Parathyroid adenoma (tissue), 2 donors: Measurements from ENCODE around the gene LPCAT1.

Experiments
- H2AFZ ChIP-seq: fragments of 300-600 bp; sonication (generic); one replicate; pipeline ENCODE4 v1.7.0; 2017; ENCODE audit warnings: antibody characterized with exemption, mild to moderate bottlenecking
- H3K27ac ChIP-seq: fragments of 300-600 bp; sonication (generic); one replicate; pipeline ENCODE4 v1.7.0; 2017
- H3K27me3 ChIP-seq: fragments of 300-600 bp; sonication (generic); one replicate; pipeline ENCODE4 v1.7.0; 2017; ENCODE audit warnings: low read length; ENCODE audit not compliant: control insufficient read depth, insufficient read depth
- H3K36me3 ChIP-seq: fragments of 300-600 bp; sonication (generic); one replicate; pipeline ENCODE4 v1.7.0; 2017; ENCODE audit warnings: low read length; ENCODE audit not compliant: control insufficient read depth, insufficient read depth
- H3K4me1 ChIP-seq: fragments of 300-600 bp; sonication (generic); one replicate; pipeline ENCODE4 v1.7.0; 2017; ENCODE audit warnings: control low read depth
- H3K4me2 ChIP-seq: fragments of 300-600 bp; sonication (generic); one replicate; pipeline ENCODE4 v1.7.0; 2017; ENCODE audit warnings: low read length
- H3K4me3 ChIP-seq: fragments of 300-600 bp; sonication (generic); one replicate; pipeline ENCODE4 v1.7.0; 2017; ENCODE audit warnings: low read depth, low read length
- H3K79me2 ChIP-seq: fragments of 300-600 bp; sonication (generic); one replicate; pipeline ENCODE4 v1.7.0; 2017; ENCODE audit warnings: control low read depth
- H3K9ac ChIP-seq: fragments of 300-600 bp; sonication (generic); one replicate; pipeline ENCODE4 v1.7.0; 2017; ENCODE audit warnings: mild to moderate bottlenecking
- H3K9me3 ChIP-seq: fragments of 300-600 bp; sonication (generic); one replicate; pipeline ENCODE4 v1.7.0; 2017; ENCODE audit warnings: low read length; ENCODE audit not compliant: control insufficient read depth
- CTCF ChIP-seq: fragments of 300-600 bp; sonication (generic); IDR thresholded peaks from one replicate; pipeline ENCODE4 v1.7.0; 2017; ENCODE audit warnings: antibody characterized with exemption, mild to moderate bottlenecking
- donor health status: primary hyperparathyroidism.

LPCAT1 gene

GRCh38 chr5:1436681-1437080, 87.1 kb downstream of the LPCAT1 start:
- no peak overlapping the region for H3K27ac ChIP-seq

DNA sequence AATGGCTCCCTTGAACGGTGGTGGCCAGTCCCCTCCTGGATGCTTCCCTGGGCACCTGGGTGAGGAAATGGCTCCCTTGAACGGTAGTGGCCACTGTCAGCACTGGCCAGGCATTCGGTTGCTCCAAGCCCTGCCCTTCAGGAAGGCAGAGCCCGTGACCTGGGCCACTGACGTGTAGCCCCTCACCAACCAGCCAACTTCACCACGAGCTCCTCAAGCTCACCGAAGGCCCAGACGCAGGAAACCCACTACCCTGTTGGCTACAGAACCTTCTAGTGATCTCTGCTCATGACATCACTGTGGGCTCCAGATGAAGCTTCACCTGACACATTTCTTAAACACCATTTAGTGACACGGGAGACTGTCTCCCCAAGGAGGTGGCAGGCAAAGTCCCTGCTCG, 87.7 kb downstream of the LPCAT1 start:
- H3K9me3 ChIP-seq: peaks cover 6% of the 10 kb centered on the region
- no peak overlapping the region for H3K9ac ChIP-seq
- H3K27ac ChIP-seq: no peak overlapping the region
- no peak overlapping the region for H3K4me2 ChIP-seq
- no peak for TF ChIP-seq CTCF
- H3K4me3 ChIP-seq: no peak overlapping the region
- H3K36me3 ChIP-seq: no peaks in the 10 kb centered on the region
- H3K79me2 ChIP-seq: no peaks in the 10 kb centered on the region
- H3K4me1 ChIP-seq: no peaks in the 10 kb centered on the region
- H2AFZ ChIP-seq: no peak overlapping the region
- no peaks in the 10 kb centered on the region for H3K27me3 ChIP-seq

More at GRCh38 chr5:1436681-1437080, 87.1 kb downstream of the LPCAT1 start:
- H3K36me3 ChIP-seq: no peaks in the 10 kb centered on the region
- H3K27me3 ChIP-seq: no peaks in the 10 kb centered on the region
- no peak for TF ChIP-seq CTCF
- no peak overlapping the region for H3K4me3 ChIP-seq
- H3K4me1 ChIP-seq: no peaks in the 10 kb centered on the region
- H3K4me2 ChIP-seq: no peak overlapping the region
- H2AFZ ChIP-seq: no peak overlapping the region
- H3K79me2 ChIP-seq: no peaks in the 10 kb centered on the region
- H3K9me3 ChIP-seq: peaks cover 6% of the 10 kb centered on the region
- no peak overlapping the region for H3K9ac ChIP-seq

- H3K79me2 ChIP-seq: no peaks in the 10 kb centered on the region
- no peaks in the 10 kb centered on the region for H3K27me3 ChIP-seq
- no peaks in the 10 kb centered on the region for H3K36me3 ChIP-seq
- H3K27ac ChIP-seq: no peak overlapping the region
- no peak overlapping the region for H3K9ac ChIP-seq
- H2AFZ ChIP-seq: no peak overlapping the region
- TF ChIP-seq CTCF: no peak
- H3K9me3 ChIP-seq: peaks cover under 1% of the 10 kb centered on the region
- H3K4me1 ChIP-seq: no peaks in the 10 kb centered on the region
- H3K4me3 ChIP-seq: no peak overlapping the region
- H3K4me2 ChIP-seq: no peak overlapping the region
Measured at GRCh38 chr5:1435369-1435768, 88.4 kb downstream of the LPCAT1 start.

GRCh38 chr5:1432296-1432695, 91.5 kb downstream of the LPCAT1 start:
- H3K4me3 ChIP-seq: no peak overlapping the region
- H2AFZ ChIP-seq: no peak overlapping the region
- H3K27ac ChIP-seq: no peak overlapping the region
- no peaks in the 10 kb centered on the region for H3K36me3 ChIP-seq
- TF ChIP-seq CTCF: no peak
- no peaks in the 10 kb centered on the region for H3K27me3 ChIP-seq
- H3K79me2 ChIP-seq: no peaks in the 10 kb centered on the region
- no peak overlapping the region for H3K4me2 ChIP-seq
- H3K9ac ChIP-seq: no peak overlapping the region
- no peaks in the 10 kb centered on the region for H3K4me1 ChIP-seq
- H3K9me3 ChIP-seq: no peaks in the 10 kb centered on the region

DNA sequence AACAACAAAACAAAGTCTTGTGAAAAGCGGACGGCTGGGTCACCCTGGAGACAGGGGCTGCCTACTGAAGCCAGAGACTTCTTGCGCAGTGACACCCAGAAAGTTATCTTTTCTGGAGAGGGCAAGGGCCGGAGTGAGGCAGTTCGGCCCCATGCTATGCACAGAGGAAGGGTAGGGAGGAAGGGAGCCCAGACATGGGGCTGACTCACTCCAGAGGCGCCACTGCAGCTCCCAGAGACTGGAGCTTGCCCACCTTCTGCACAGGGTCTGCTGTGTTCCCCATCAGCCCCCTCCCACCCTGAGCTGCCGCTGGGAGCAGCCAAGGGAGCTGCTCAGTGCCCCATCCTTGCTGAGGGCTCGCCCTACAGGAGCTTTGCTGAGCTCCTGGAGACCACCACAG, 91.9 kb downstream of the LPCAT1 start:
- Histone ChIP-seq H3K9me3 (no peaks in the 10 kb centered on the region), H3K79me2 (no peaks in the 10 kb centered on the region), H3K4me2 (no peak overlapping the region), H3K27me3 (no peaks in the 10 kb centered on the region), H3K4me1 (no peaks in the 10 kb centered on the region), H3K9ac (no peak overlapping the region), H2AFZ (no peak overlapping the region), H3K4me3 (no peak overlapping the region), H3K27ac (no peak overlapping the region), H3K36me3 (no peaks in the 10 kb centered on the region)
- TF ChIP-seq CTCF: no peak
